Effector memory CD8-positive, alpha-beta T cell (primary cell): ENCODE results near the gene OTOGL.

Source experiments
- ATAC-seq: fragments of 150-1000 bp; cut with Tn5 transposase; replicated peaks from 2 replicates; pipeline ENCODE4 v1.10.0; 2021; ENCODE audit warnings: mild to moderate bottlenecking, moderate library complexity
- DNase-seq, 3 experiments: peaks; one replicate each; pipeline ENCODE4 v3.0.0; 2021
- H3K27ac Mint-ChIP-seq, 2 donors: one replicate each; pipeline ENCODE4 v1.8.0; 2022; ENCODE audit warnings: mild to moderate bottlenecking in 2 of 2, mixed read lengths in 2 of 2, moderate library complexity in 2 of 2
- H3K27me3 Mint-ChIP-seq, 2 donors: one replicate each; pipeline ENCODE4 v1.8.0; 2022; ENCODE audit warnings: mixed read lengths in 2 of 2
- H3K36me3 Mint-ChIP-seq: one replicate; pipeline ENCODE4 v1.8.0; 2022; ENCODE audit warnings: mild to moderate bottlenecking, moderate library complexity, mixed read lengths; ENCODE audit not compliant: insufficient read depth
- H3K4me1 Mint-ChIP-seq, 2 donors: one replicate each; pipeline ENCODE4 v1.8.0; 2022; ENCODE audit warnings: low read depth in 2 of 2, mixed read lengths in 2 of 2
- H3K4me3 Mint-ChIP-seq, 2 donors: one replicate each; pipeline ENCODE4 v1.8.0; 2022; ENCODE audit warnings: mild to moderate bottlenecking in 2 of 2, mixed read lengths in 2 of 2, moderate library complexity in 2 of 2
- H3K9me3 Mint-ChIP-seq, 2 donors: one replicate each; pipeline ENCODE4 v1.8.0; 2022; ENCODE audit warnings: mixed read lengths in 2 of 2

OTOGL gene

DNA sequence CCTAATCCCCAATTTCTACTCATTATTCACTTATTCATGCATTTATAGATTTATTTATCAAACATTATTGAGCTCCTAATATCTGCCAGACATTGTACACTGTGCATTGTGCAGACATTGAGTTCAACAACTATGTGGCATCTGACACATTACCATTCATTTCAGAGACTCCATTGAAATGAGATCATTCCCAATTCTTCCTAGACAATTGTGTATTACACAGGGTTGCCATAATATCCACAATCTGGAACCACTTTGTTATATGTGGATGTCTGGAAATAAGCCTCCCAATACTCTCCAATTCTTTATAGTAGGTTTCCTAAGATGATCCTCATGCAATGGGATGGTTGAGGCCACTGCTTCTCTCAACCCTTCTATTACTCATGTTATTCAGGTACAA is 165.0 kb downstream of the OTOGL start:
- Mint-ChIP-seq H3K4me3 (no peak overlapping the region), H3K36me3 (no peaks in the 10 kb centered on the region), H3K27ac (no peak overlapping the region), H3K27me3 (peaks cover 0 to 17% of the 10 kb centered on the region in 2 donors), H3K9me3 (no peaks in the 10 kb centered on the region), H3K4me1 (no peaks in the 10 kb centered on the region)
- ATAC-seq = no peak
- DNase-seq = no peak

- H3K27ac Mint-ChIP-seq = no peak overlapping the region
- DNase-seq (no peak), ATAC-seq (no peak)
- no peaks in the 10 kb centered on the region for H3K36me3 Mint-ChIP-seq
- peaks cover 0 to 17% of the 10 kb centered on the region in 2 donors for H3K27me3 Mint-ChIP-seq
- no peaks in the 10 kb centered on the region for H3K9me3 Mint-ChIP-seq
- H3K4me1 Mint-ChIP-seq = no peaks in the 10 kb centered on the region
- no peak overlapping the region for H3K4me3 Mint-ChIP-seq
Observed at GRCh38 chr12:80264891-80265290, 165.6 kb downstream of the OTOGL start.

- no peak overlapping the region for H3K4me3 Mint-ChIP-seq
- H3K27me3 Mint-ChIP-seq = peaks cover 0 to 17% of the 10 kb centered on the region in 2 donors
- no peaks in the 10 kb centered on the region for H3K36me3 Mint-ChIP-seq
- DNase-seq = no peak
- no peaks in the 10 kb centered on the region for H3K9me3 Mint-ChIP-seq
- no peak for ATAC-seq
- H3K27ac Mint-ChIP-seq = no peak overlapping the region
- no peaks in the 10 kb centered on the region for H3K4me1 Mint-ChIP-seq
Observed at GRCh38 chr12:80268924-80269749, 169.8 kb downstream of the OTOGL start.

- no peak overlapping the region for H3K27ac Mint-ChIP-seq
- DNase-seq = no peak
- H3K4me3 Mint-ChIP-seq = no peak overlapping the region
- no peaks in the 10 kb centered on the region for H3K36me3 Mint-ChIP-seq
- no peaks in the 10 kb centered on the region for H3K9me3 Mint-ChIP-seq
- no peaks in the 10 kb centered on the region for H3K4me1 Mint-ChIP-seq
- ATAC-seq = no peak
- peaks cover 0 to 17% of the 10 kb centered on the region in 2 donors for H3K27me3 Mint-ChIP-seq
Observed at GRCh38 chr12:80269803-80270552, 170.6 kb downstream of the OTOGL start.

DNA sequence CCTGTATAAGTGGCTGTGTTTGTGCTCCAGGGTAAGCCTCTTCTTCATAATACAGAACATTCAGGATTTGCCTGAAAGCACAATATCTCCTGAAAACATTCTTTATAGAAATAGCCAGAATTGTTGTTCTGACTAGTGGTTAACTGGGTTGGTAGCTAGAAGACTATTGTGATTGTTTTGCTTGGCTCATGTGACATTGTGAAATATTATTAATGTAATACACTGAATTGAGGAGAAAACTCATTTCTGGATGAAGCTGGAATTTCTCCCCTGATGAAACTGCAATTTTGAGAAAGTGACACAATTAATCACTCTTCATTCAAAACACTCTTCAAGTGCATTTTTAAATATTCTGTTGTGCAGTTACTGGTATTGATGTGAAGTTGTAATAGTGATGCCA is 172.4 kb downstream of the OTOGL start:
- Mint-ChIP-seq H3K4me3 (no peak overlapping the region), H3K4me1 (no peaks in the 10 kb centered on the region), H3K36me3 (no peaks in the 10 kb centered on the region), H3K9me3 (no peaks in the 10 kb centered on the region), H3K27ac (no peak overlapping the region), H3K27me3 (peaks cover 7 to 9% of the 10 kb centered on the region in 2 donors)
- ATAC-seq (no peak), DNase-seq (no peak)

- DNase-seq = no peak
- H3K27ac Mint-ChIP-seq = no peak overlapping the region
Observed at GRCh38 chr12:80272387-80272915, 173.1 kb downstream of the OTOGL start.

GRCh38 chr12:80273144-80273543 is 173.8 kb downstream of the OTOGL start:
- H3K9me3 Mint-ChIP-seq = no peaks in the 10 kb centered on the region
- DNase-seq (no peak), ATAC-seq (no peak)
- no peaks in the 10 kb centered on the region for H3K4me1 Mint-ChIP-seq
- peaks cover 7 to 9% of the 10 kb centered on the region in 2 donors for H3K27me3 Mint-ChIP-seq
- no peaks in the 10 kb centered on the region for H3K36me3 Mint-ChIP-seq
- no peak overlapping the region for H3K4me3 Mint-ChIP-seq
- H3K27ac Mint-ChIP-seq = no peak overlapping the region

More at GRCh38 chr12:80272387-80272915, 173.1 kb downstream of the OTOGL start:
- no peaks in the 10 kb centered on the region for H3K4me1 Mint-ChIP-seq
- H3K36me3 Mint-ChIP-seq = no peaks in the 10 kb centered on the region
- peaks cover 7 to 9% of the 10 kb centered on the region in 2 donors for H3K27me3 Mint-ChIP-seq
- H3K9me3 Mint-ChIP-seq = no peaks in the 10 kb centered on the region
- no peak for ATAC-seq
- H3K4me3 Mint-ChIP-seq = no peak overlapping the region

- H3K27me3 Mint-ChIP-seq = peaks cover 0 to 7% of the 10 kb centered on the region in 2 donors
- H3K4me1 Mint-ChIP-seq = no peaks in the 10 kb centered on the region
- H3K36me3 Mint-ChIP-seq = no peaks in the 10 kb centered on the region
- H3K9me3 Mint-ChIP-seq = peaks cover 6 to 7% of the 10 kb centered on the region in 2 donors
- no peak overlapping the region for H3K27ac Mint-ChIP-seq
- DNase-seq (no peak), ATAC-seq (no peak)
- no peak overlapping the region for H3K4me3 Mint-ChIP-seq
Observed at GRCh38 chr12:80277732-80278131, 178.4 kb downstream of the OTOGL start.

DNA sequence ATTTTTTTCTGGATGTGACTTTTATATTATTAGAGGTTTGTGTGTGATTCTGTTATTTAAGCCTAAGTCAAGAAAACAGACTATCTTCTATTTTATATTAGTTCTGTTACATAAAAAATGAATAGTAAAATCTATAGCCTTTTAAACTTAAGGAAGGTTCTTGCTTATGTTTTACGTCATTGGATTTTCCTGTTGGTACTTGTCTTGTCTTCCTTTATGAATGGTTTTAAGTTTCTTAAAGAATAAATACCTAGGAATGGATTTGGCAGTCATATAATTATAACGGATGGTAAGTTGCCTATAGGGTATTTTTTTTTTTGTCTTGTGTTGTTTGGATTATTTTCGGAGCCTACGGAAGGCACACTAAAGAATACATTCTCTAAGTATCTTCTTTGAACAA is 182.9 kb downstream of the OTOGL start:
- Mint-ChIP-seq H3K4me3 (no peak overlapping the region), H3K4me1 (no peaks in the 10 kb centered on the region), H3K27ac (no peak overlapping the region), H3K9me3 (peaks cover 6 to 7% of the 10 kb centered on the region in 2 donors), H3K27me3 (peaks cover 0 to 12% of the 10 kb centered on the region in 2 donors), H3K36me3 (no peaks in the 10 kb centered on the region)
- DNase-seq = no peak
- ATAC-seq = no peak

DNA sequence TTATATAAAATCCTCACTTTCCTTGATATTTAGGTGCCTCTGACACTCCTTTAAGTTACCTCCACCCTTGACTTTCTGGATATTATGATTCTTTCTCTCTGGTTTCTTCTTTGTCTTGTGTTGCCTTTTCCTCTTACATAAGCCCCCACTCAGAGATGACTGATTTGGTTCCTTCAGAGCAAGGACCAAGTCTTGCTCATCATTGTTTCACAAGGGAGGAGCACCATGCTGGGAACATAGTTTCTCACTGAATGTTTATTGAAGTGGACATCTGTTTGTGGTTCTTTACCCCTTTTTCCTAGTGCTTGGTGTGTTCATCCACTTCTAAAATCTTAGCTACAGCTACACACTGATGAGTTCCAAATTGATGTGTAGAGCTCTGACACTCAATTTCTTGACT is 183.4 kb downstream of the OTOGL start:
- Mint-ChIP-seq H3K9me3 (peaks cover 6 to 7% of the 10 kb centered on the region in 2 donors), H3K27me3 (peaks cover 0 to 12% of the 10 kb centered on the region in 2 donors), H3K27ac (no peak overlapping the region), H3K4me1 (no peaks in the 10 kb centered on the region), H3K36me3 (no peaks in the 10 kb centered on the region), H3K4me3 (no peak overlapping the region)
- ATAC-seq (no peak), DNase-seq (no peak)

- ATAC-seq (no peak), DNase-seq (no peak)
- no peaks in the 10 kb centered on the region for H3K36me3 Mint-ChIP-seq
- H3K4me3 Mint-ChIP-seq = no peak overlapping the region
- H3K27ac Mint-ChIP-seq = no peak overlapping the region
- no peaks in the 10 kb centered on the region for H3K4me1 Mint-ChIP-seq
- H3K27me3 Mint-ChIP-seq = peaks cover 0 to 17% of the 10 kb centered on the region in 2 donors
- H3K9me3 Mint-ChIP-seq = peaks cover 3 to 6% of the 10 kb centered on the region in 2 donors
Observed at GRCh38 chr12:80291108-80291754, 191.9 kb downstream of the OTOGL start.

- no peaks in the 10 kb centered on the region for H3K4me1 Mint-ChIP-seq
- DNase-seq (no peak), ATAC-seq (no peak)
- no peaks in the 10 kb centered on the region for H3K36me3 Mint-ChIP-seq
- H3K9me3 Mint-ChIP-seq = peaks cover 5 to 6% of the 10 kb centered on the region in 2 donors
- H3K27me3 Mint-ChIP-seq = peaks cover 0 to 7% of the 10 kb centered on the region in 2 donors
- no peak overlapping the region for H3K4me3 Mint-ChIP-seq
- H3K27ac Mint-ChIP-seq = no peak overlapping the region
Observed at GRCh38 chr12:80293347-80293746, 194.0 kb downstream of the OTOGL start.

DNA sequence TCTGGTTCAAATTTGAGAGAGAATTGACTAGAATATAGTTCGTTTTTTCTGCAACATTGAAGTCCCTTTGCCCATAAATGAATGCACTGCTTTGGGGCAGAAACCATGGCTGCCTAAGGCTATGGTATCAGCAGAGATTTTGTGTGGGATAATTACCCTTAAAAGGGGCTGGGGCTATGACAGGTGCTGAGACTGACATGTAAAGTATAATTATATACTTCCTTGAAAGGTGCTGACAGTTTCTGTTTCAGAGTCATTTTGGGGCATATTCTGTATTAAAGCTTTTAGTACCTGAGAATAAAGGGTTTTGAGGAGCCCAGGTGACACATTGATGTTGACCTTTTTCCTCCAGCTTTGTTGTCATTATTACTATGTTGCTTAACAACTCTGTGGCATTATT is 194.4 kb downstream of the OTOGL start:
- Mint-ChIP-seq H3K36me3 (no peaks in the 10 kb centered on the region), H3K9me3 (peaks cover 3 to 5% of the 10 kb centered on the region in 2 donors), H3K4me1 (no peaks in the 10 kb centered on the region), H3K4me3 (no peak overlapping the region), H3K27ac (no peak overlapping the region), H3K27me3 (peaks cover 0 to 6% of the 10 kb centered on the region in 2 donors)
- DNase-seq (no peak), ATAC-seq (no peak)
